Brain microvascular endothelial cell (primary cell): ENCODE data around the gene TBC1D7.

Experiments used
- DNase-seq: peaks from one replicate; pipeline ENCODE4 v3.0.0-alpha.2; 2020
- H3K27ac ChIP-seq: fragments of 250-450 bp; sonication (Bioruptor Pico); 2 replicates; pipeline ENCODE4 v1.5.1; 2020; ENCODE audit warnings: mild to moderate bottlenecking, moderate library complexity
- H3K27me3 ChIP-seq: fragments of 250-450 bp; sonication (Bioruptor Pico); replicated peaks from 2 replicates; pipeline ENCODE4 v1.5.1; 2020; ENCODE audit warnings: mild to moderate bottlenecking
- H3K36me3 ChIP-seq: fragments of 250-450 bp; sonication (Bioruptor Pico); replicated peaks from 2 replicates; pipeline ENCODE4 v1.5.1; 2020; ENCODE audit warnings: mild to moderate bottlenecking
- H3K4me3 ChIP-seq: 2 replicates; pipeline ENCODE4 v1.5.1; 2011; ENCODE audit warnings: low read depth, mild to moderate bottlenecking, control low read depth, low read length, moderate library complexity
- CTCF ChIP-seq: IDR thresholded peaks from 2 replicates; pipeline ENCODE4 v1.5.1; 2011; ENCODE audit warnings: low read depth, mild to moderate bottlenecking, moderate library complexity, low read length, control low read depth, inconsistent platforms; ENCODE audit errors: missing control alignments
- in situ Hi-C: cut with HindIII; loops from 2 replicates; pipeline ENCODE4 v1.10.0; 2017; ENCODE audit warnings: low sequenced_read_pairs, low pct_ligation_motif_present

The TBC1D7 gene

GRCh38 chr6:13372688-13373487, 44.6 kb upstream of the TBC1D7 start:
- no peaks in the 10 kb centered on the region for H3K27me3 ChIP-seq
- H3K4me3 ChIP-seq = no peak overlapping the region
- no peaks in the 10 kb centered on the region for H3K36me3 ChIP-seq
- H3K27ac ChIP-seq = no peak overlapping the region
- TF ChIP-seq CTCF = no peak
- in situ Hi-C loops = no loop called here
- no peak for DNase-seq

- TF ChIP-seq CTCF = no peak
- no peak overlapping the region for H3K4me3 ChIP-seq
- DNase-seq = no peak
- no peaks in the 10 kb centered on the region for H3K36me3 ChIP-seq
- no peaks in the 10 kb centered on the region for H3K27me3 ChIP-seq
- no peak overlapping the region for H3K27ac ChIP-seq
- in situ Hi-C loops = no loop called here
Observed at GRCh38 chr6:13372076-13372475, 43.7 kb upstream of the TBC1D7 start.

GRCh38 chr6:13371421-13372072, 43.2 kb upstream of the TBC1D7 start:
- no peaks in the 10 kb centered on the region for H3K27me3 ChIP-seq
- H3K4me3 ChIP-seq = no peak overlapping the region
- no peak for TF ChIP-seq CTCF
- no peak overlapping the region for H3K27ac ChIP-seq
- no peak for DNase-seq
- H3K36me3 ChIP-seq = no peaks in the 10 kb centered on the region
- in situ Hi-C loops = no loop called here

- DNase-seq = no peak
- H3K4me3 ChIP-seq = no peak overlapping the region
- TF ChIP-seq CTCF = no peak
- in situ Hi-C loops = no loop called here
- H3K36me3 ChIP-seq = no peaks in the 10 kb centered on the region
- no peak overlapping the region for H3K27ac ChIP-seq
- no peaks in the 10 kb centered on the region for H3K27me3 ChIP-seq
Observed at GRCh38 chr6:13370623-13371022, 42.3 kb upstream of the TBC1D7 start.

GRCh38 chr6:13369591-13369990, 41.3 kb upstream of the TBC1D7 start:
- H3K27ac ChIP-seq = no peak overlapping the region
- TF ChIP-seq CTCF = no peak
- no peaks in the 10 kb centered on the region for H3K36me3 ChIP-seq
- no peak overlapping the region for H3K4me3 ChIP-seq
- in situ Hi-C loops = no loop called here
- no peaks in the 10 kb centered on the region for H3K27me3 ChIP-seq
- no peak for DNase-seq
